CD4-positive, alpha-beta T cell treated with Interleukin-4 for 4 hours (primary cell): ENCODE data around the gene CLTCL1.
"Not testable (repeated sequence)": the region's sequence is repeated elsewhere in the genome, so short reads cannot be mapped to it uniquely, and the experiment has no call there.

Source experiments
- DNase-seq: peaks from one replicate; pipeline ENCODE4 v3.0.0-alpha.2; 2020

The CLTCL1 gene

DNA sequence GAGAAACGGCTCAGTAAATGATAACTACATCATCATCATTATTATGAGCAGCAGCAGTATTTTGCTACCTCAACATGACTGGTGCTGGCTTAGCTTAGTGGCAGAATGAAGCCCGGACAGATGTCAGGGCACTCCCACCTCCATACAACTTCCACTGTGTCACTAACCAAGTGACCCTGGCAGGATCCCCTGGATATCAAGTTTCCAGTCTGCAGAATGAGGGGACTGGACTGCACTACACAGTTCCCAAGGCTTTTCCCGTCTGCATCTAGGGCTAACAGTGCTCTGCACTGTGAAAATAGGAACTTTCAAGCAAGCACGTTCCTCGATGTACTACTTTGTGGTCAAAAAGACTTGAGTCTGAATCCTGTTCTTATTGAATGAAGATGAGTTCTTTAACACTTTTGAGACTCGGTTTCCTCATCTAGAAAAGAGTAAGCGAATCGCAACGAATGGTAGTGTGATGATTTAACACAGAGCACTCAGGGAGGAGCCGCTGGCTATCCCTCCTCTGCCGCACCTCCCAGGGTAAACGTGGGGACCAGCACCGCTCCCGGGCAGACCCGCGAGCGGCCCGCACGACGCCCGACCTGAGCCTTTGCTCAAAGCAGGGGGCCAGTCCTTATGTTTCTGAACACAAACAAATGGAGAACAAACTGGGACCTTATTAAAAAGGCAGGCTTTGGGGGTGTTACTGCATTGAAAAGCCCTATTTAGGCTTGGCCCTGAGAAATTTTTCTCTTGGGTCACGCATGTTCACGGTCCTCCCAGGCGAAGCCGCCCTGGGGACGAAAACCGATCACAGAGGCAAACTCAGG, 910 bp downstream of the CLTCL1 start:
- no peak for DNase-seq

DNA sequence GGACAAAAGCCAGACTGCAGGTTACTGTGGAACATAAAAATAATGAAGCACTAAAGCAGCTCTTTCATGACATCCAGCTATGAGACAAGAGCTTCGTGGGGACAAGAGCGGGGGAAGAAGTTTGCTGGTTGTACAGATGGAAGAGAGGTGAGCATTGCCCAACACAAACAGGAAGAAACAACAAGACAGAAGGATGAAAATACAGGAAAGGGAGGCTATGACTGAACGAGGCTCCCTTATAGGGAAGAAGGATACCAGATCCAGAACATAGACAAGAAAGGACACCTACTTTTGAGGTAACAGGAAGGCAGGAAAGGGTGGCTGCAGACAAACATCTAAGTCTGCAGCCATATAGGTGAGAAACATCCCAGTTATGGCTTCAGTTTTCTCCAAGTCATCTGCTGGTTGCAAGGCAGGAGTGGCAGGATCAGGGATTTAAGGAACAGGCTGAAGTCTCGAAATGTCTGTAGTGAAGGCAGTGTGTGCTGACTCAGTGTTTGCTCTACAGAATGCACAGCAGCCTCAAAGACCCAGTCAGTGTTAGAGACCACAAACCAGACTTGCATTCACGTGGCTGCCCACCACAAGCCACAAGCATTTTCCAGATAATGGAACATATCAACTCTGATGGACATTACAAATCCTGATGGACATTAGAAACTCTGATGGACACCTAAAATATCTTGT, 1.9 kb downstream of the CLTCL1 start:
- peak; percentile 10 for DNase-seq

DNA sequence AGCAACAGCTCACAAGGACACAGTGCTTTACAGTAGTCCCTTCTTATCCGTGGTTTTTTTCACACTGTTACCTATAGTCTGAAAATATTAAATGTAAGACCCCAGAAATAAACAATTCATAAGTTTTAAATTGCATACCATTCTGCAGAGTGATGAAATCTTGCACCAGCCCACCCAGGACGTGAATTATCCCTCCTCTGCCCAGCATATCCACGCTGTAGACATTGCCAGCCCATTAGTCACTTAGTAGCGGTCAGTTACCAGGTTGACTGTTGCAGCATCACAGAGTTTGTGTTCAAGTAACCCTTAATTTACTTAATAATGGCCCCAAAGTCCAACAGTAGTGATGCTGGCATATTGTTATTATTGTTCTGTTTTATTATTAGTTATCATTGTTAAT, 3.6 kb downstream of the CLTCL1 start:
- DNase-seq, result no peak

DNA sequence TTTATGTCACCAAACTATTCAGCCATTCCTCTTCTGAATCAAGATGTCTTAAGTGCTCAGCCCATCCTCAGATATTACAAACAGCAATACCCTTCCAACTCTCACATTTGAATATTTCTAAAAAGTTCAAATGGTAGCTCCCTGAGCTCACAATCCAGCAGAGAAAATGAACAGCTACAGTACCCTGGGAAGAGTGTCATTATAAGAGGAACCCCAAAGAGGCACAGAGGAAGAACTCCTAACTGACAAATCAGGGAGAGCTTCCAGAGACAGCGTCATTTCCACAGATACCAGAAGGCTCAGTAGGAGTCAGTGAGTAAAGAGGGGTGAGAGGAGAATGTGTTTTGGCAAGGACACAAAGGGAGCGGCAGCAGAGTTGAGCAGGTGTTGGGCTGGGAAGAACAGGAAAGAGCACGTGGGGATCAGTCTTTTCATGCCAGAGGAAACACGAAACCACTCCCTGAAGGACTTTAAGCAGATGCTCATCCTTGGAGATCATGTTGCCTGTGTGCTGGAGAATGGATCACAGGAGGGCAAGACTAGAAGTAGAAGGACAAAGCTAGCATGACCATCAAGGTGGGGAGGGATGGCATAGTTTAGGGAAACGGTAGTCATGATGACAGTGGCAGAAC, 4.3 kb downstream of the CLTCL1 start:
- no peak for DNase-seq

DNA sequence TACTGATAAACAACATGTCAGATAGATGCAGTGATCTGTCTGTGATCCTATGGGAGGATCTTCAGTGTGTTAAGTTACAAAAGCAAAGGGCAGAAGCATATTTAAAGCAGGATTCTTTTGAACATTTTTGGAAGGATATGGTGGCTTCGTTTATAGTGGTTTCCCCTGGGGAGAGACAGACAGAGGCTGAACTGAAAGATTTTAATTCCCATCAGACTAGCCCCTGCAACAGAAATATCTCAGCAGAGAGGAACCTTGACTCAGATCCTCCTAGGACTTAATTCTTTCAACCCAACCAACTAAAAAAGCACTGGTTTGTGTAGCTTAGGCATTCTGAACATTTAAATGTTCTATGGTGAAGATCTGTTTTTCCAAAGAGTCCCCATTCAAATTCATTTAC, 5.7 kb downstream of the CLTCL1 start:
- DNase-seq, result no peak

DNA sequence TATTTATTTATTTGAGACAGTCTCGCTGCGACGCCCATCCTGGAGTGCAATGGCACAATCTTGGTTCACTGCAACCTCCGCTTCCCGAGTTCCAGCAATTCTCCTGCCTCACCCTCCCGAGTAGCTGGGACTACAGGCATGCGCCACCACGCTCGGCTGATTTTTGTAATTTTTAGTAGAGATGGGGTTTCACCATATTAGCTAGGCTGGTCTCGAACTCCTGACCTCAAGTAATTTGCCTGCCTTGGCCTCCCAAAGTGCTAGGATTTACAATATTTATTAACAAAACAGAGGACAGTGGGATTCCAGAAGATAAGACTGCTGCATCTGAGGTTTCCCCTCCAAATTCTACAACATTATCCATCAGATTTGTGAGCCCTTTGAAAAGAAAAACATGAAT, 12.4 kb downstream of the CLTCL1 start:
- not testable (repeated sequence) for DNase-seq

DNA sequence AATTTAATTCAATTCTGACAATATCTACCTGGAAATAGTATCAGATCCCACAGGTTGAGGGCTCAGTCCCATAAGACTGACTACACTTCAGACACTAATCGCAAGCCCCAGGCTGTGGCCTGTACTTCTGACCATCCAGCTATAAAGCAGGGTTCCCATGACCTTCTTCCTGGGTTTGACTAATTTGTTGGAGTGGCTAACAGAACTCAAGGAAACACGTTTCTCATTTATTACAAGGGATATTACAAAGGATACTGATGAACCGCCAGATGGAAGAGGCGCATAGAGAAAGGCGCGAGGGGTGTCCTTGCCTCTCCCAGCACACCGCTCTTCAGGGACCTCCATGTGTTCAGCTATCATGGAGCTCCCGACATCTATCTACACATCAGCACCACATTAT, 13.7 kb downstream of the CLTCL1 start:
- DNase-seq, result no peak

DNA sequence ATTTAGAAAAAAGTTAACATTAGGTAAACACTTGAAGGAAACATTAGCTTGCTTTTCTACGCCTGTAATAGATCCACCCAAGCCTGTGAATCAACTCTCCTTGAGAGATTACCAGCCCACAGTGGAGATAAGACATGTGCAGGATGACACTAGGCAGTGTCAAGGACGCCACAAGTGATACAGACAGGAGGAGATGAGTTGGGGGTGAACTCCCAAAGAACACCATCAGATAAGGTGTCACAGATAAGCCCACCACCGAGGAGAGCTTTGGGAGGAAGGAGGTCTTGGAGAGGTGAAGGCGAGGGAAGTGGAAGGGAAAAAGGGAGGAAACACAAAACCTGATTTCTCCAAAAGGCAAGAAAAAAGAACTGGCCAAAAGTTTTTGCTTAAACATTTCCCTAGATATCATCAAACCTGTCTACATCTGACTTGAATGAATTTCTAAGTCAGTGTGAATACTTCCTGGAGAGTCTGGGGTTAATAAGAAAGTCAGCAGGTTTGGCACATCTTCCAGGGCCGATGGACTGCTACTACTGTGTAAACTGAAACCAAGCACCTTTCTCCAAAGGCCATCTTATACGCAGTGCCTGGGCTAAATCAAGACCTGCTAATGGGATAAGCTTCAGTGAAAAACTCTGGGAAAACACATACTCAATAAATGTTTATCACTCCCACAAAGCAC, 15.5 kb downstream of the CLTCL1 start:
- DNase-seq, result no peak

DNA sequence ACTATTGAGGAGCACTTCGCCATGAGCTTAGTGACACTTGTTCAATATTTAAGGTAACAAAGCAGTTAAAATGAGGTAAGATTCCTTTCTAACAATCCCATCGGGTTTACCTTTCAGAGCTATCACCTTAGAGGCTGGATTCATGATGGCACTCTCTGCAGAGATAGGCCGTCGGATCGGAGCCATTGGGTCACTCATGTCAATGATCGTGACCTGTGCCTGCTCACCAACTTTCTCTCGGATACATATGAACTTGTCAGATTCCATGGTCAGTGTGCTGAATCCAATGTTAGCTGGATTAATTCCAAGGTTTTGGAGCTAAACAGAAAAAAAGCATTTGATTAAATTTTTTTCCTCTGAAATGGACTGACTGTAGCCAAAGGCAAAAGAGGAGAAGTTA, 16.0 kb downstream of the CLTCL1 start:
- no peak for DNase-seq

DNA sequence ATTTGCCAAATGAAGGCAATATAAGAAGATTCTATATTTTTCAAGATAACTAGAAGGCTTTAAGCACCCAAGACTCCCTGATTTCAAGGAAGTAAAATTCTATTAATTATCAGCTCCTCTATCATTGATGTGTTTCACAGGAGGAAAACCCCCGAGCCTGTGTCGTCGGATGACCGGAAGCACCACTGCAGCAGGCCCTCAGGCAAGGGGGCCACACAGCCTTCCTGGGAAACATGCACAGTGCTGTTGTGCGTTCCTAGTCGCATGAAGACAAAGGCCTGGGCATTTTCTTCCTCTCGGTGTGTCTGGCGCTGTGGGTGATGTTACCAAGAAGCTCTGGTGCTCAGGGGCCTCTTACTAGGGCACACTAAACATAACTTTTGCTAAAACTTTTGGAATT, 16.4 kb downstream of the CLTCL1 start:
- no peak for DNase-seq

DNA sequence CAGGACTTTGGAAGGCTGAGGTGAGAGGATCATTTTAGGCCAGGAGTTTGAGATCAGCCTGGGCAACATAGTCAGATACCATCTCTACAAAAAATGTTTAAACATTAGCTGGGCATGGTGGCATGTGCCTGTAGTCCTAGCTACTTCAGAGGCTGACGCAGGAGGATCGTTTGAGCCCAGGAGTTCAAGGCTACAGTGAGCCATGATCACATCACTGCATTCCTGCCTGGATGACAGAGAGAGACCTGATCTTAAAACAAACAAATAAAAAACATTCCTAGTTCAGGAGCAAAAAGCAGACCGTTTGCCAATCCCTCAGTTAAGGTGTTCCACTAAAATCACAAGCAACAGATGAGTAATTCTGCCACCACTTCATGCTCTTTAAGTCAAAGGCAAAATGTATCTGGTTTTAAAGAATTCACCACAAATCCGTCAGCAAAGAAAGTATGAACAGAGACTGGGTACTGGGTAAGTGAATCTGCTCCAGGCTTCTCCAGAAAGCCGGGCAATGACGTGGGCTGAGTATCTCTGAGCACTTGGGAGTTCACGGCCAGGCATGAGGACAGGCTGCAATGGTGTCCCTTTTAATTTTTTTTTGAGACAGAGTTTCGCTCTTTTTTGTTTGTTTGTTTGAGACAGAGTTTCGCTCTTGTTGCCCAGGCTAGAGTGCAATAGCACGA, 19.5 kb downstream of the CLTCL1 start:
- no peak for DNase-seq

DNA sequence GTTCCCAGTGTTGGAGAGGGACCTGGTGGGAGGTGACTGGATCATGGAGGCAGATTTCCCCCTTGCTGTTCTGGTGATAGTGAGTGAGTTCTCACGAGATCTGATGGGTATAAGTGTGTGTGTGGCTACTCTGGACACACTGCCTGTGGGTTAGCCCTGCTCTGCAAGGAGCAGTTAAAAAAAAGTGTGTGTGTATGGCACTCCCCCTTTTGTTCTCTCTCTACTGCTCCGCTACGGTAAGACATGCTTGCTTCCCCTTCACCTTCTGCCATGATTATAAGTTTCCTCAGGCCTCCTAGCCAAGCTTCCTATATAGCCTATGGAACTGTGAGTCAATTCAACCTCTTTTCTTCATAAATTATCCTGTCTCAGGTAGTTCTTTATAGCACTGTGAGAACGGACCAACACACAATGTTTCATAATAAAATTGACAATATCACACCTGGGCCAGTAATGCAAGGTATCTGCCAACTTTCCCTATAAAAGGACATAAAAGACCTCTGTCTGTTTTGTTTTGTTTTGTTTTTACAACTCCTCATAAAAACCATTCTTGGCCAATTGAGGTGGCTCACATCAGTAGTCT, 20.2 kb downstream of the CLTCL1 start:
- DNase-seq, result no peak

DNA sequence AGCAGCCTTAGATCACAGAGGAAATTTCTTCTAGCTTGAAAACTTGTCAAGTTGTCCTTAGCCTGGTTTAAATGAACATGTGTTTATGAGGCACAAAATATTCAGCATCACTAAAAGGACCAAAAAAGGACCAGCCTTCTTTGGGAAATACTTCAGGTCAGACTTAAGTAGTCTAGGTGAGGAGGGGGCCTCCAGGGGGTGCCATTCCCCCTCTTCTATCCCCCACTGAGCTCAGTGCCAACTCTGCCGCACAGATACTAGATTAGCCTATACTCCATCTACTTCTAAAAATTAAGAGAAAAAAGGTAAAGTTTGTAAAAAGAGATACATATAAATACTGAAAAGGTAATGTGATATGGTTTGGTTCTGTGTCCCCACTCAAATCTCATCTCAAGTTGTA, 20.6 kb downstream of the CLTCL1 start:
- no peak for DNase-seq

DNA sequence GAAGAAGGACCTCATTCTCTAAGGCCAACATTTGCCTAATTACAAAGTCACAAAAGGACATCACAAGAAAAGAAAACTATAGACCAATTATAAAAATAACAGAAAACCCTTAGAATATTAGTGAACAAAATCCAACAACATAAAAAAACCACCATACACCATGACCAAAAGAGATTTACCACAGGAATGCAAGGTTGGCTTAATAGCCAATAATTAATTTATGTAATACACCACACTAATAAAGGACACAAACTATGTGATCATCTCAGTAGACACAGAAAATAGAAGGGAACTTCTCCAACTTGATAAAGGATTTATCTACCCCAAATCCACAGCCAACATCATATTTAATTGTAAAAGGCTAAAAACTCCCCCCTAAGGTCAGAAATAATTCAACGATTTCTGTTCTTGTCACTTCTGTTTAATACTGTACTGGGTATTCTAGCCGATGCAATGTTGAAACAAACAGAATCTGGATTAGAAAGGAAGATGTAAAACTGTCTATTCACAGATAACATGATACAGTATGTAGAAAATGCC, 24.9 kb downstream of the CLTCL1 start:
- no peak for DNase-seq

DNA sequence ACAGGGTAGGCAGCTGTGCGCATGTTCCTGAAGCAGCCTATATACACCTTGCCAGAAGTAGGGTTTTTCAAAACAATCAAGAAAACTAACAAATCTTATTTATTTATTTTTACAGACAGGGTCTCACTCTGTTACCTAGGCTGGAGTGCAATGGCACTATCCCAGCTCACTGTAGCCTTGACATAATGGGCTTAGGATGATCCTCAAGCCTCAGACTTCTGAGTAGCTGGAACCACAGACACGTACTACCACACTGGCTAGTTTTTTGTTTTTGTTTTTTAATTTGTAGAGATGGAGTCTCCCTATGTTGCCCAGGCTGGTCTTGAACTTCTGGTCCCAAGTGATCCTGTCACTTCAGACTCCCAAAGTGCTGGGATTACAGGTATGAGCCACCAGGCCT, 25.7 kb downstream of the CLTCL1 start:
- DNase-seq, result no peak

DNA sequence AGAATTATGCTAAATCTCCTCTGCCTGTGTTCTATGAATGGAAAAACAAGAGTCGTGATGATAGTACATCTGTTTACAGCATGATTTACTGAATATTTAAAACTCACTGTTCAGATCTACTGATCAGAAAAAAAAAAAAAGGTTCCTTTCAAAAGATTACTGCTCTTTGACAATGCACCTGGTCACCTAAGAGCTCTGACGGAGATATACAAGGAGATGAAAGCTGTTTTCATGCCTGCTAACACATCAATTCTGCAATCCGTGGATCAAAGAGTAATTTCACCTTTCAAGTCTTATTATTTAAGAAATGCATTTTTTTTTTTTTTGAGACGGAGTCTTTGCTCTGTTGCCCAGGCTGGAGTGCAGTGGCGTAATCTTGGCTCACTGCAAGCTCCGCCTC, 30.7 kb downstream of the CLTCL1 start:
- DNase-seq, result no peak

DNA sequence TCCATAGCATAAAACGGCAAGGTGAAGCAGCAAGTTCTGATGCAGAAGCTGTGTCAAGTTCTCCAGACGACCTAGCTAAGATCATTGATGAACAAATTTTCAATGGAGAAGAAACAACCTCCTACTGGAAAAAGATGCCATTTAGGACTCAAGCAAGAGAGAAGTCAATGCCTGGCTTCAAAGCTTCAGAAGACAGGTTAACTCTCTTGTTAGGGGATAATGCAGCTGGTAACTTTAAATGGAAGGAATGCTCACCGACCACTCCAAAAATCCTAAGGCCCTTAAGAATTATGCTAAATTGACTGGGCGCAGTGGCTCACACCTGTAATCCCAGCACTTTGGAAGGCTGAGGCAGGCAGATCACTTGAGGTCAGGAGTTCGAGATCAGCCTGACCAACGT, 31.3 kb downstream of the CLTCL1 start:
- no peak for DNase-seq

DNA sequence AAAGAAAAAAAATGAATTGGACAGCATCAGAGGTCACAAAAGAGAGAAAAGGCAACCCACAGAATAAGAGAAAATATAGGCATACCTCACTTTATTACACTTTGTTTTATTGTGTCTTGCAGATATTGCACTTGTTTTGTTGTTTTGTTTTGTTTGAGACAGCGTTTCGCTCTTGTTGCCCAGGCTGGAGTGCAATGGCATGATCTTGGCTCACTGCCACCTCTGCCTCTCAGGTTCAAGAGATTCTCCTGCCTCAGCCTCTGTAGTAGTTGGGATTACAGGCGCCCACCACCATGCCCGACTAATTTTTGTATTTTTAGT, 32.6 kb downstream of the CLTCL1 start:
- not testable (repeated sequence) for DNase-seq

DNA sequence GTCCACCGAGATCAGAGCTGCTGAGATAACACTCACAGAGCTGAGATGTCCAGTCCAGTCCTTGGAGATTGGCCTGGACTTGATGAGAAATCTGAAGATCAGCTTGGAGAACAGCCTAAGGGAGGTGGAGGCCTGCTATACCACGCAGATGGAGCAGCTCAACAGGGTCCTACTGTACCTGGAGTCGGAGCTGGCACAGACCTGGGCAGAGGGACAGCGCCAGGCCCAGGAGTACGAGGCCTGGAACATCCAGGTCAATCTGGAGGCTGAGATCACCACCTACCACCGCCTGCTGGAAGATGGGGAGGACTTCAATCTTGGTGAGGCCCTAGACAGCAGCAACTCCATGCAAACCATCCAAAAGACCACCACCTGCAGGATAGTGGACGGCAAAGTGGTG, 33.1 kb downstream of the CLTCL1 start:
- no peak for DNase-seq

DNA sequence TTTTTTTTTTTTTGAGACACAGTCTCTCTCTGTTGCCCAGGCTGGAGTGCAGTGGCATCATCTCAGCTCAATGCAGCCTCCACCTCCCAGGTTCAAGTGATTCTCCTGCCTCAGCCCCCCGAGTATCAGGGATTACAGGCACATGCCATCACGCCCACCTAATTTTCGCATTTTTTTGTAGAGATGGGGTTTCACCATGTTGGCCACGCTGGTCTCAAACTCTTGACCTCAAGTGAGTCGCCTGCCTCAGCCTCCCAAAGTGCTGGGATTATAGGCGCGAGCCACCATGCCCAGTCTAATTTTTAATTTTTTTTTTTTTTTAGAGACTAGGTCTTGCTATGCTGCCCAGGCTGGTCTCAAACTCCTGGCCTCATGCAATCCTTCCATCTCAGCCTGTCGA, 35.2 kb downstream of the CLTCL1 start:
- not testable (repeated sequence) for DNase-seq

DNA sequence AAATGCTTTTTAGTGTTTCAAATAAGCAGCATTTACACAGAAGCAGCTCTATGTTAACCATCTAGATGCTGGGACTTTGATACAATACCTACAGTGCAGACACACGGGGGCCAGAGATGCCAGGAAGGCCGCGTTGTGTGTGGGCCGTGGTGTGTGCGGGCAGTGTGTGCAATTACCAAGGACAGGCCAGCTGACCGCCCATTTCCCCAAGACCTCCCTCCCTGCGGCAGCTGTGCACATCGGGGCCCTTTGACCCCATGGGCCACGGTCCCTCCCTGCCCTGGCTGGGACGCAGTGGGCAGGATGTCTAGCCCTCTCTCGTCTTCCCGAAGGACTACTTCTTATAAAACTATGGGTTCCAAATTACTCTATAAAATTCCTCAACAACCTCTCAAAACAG, 38.4 kb downstream of the CLTCL1 start:
- DNase-seq, result no peak

DNA sequence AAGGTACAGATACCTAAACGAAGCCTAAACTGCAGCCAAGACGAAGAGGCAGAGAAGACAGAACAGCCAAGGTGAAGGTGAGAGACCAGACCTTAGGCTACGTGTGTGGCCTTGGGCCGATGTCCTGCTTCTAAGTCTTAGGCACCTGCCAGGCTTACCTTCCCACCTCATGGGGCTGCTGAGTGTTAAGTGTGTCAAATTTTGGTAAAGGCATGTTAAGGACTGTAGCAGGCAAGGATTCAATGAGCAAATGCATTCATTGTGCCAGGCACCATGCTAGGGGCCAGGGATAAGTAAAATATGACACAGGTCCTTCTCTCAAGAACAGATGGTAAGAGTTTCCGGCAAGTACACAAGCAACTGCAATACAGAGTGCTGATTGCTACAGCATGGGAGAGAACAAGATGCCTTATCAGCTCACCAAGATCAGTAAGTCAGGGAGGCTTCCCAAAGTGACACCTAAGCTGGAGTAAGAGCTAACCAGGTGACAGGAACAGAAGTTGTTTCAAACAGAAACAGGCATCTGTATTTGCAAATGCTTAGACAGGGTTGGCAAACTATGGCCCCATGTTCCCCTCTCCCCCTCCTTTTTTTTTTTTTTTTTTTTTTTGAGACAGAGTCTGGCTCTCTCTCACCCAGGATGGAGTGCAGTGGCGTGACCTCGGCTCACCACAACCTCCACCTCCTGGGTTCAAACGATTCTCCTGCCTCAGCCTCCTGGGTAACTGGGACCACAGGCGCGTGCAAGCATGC, 46.7 kb downstream of the CLTCL1 start:
- no peak for DNase-seq
